Heart left ventricle (tissue), 16 donors: Measurements from ENCODE around the gene RND2. TPM values are rescaled to one million over a fixed set of nuclear protein-coding genes. Genes with fewer than 3 reads are reported as not detected.

Source experiments
- ATAC-seq, 4 donors: fragments of 200-7000 bp; cut with Tn5 transposase; one replicate each; pipeline ENCODE4 v1.9.1; 2020 to 2022; ENCODE audit warnings: moderate library complexity in 4 of 4, mild to moderate bottlenecking in 3 of 4, moderate number of reproducible peaks in 1 of 4
- DNase-seq, 5 donors: peaks; one replicate each; pipeline ENCODE4 v3.0.0-alpha.2; 2020
- H3K27ac ChIP-seq, 12 donors: fragments of 200-600 bp; sonication (generic) in 4 of 12; one replicate each; pipeline versions ENCODE4 v1.5.0 to v1.8.0; 2016 to 2022; ENCODE audit warnings: mild to moderate bottlenecking in 2 of 12
- H3K27me3 ChIP-seq, 9 donors: fragments of 200-600 bp; sonication (generic) in 2 of 9; one replicate each; pipeline versions ENCODE4 v1.5.1 to v1.8.0; 2016 to 2022; ENCODE audit warnings: mild to moderate bottlenecking in 3 of 9
- H3K36me3 ChIP-seq, 9 donors: fragments of 200-600 bp; sonication (generic) in 2 of 9; one replicate each; pipeline versions ENCODE4 v1.5.0 to v1.8.0; 2018 to 2022; ENCODE audit warnings: mild to moderate bottlenecking in 2 of 9
- H3K4me1 ChIP-seq, 12 donors: fragments of 200-600 bp; sonication (generic) in 4 of 12; one replicate each; pipeline versions ENCODE4 v1.5.0 to v1.8.0; 2016 to 2022; ENCODE audit warnings: mild to moderate bottlenecking in 3 of 12
- H3K4me3 ChIP-seq, 12 donors: fragments of 200-600 bp; sonication (generic) in 4 of 12; one replicate each; pipeline versions ENCODE4 v1.5.0 to v1.8.0; 2017 to 2022; ENCODE audit warnings: mild to moderate bottlenecking in 9 of 12, moderate library complexity in 4 of 12
- H3K9me3 ChIP-seq, 12 donors: fragments of 200-600 bp; sonication (generic) in 4 of 12; one replicate each; pipeline versions ENCODE4 v1.5.0 to v1.8.0; 2016 to 2022; ENCODE audit warnings: mild to moderate bottlenecking in 1 of 12
- POLR2A ChIP-seq, 2 donors: fragments of 450-650 bp; IDR thresholded peaks; one replicate each; pipeline ENCODE4 v1.6.1; 2017; ENCODE audit warnings: antibody characterized with exemption in 2 of 2, mild to moderate bottlenecking in 2 of 2, moderate library complexity in 2 of 2
- WGBS, 4 donors: extraction: QIAGEN DNeasy Blood & Tissue Kit in 2 of 4; methylation state at CpG; one replicate each; pipeline versions ENCODE4 v1.1.5 to v1.1.7; 2013 to 2018; 5-methylcytosine and 5-hydroxymethylcytosine counted together
- intact Hi-C, 10 donors: fragments of 100-400 bp; cut with DNase I; formaldehyde crosslinking; loops; one replicate each; pipeline versions ENCODE4 v1.11.1 to v1.14.2; 2022
- polyA plus RNA-seq, 2 donors: library from polyadenylated mRNA; stranded (reverse); fragments of 200-250 nt; gene quantifications; one replicate each; pipeline ENCODE4 v1.2.3, GENCODE V29; 2013
- total RNA-seq, 9 donors: library from RNA; depleted of rRNA in 2 of 9; stranded (reverse); fragments of >200 nt in 2 of 9; fragmentation: NEBNext Ultra II Directional in 3 of 9; extraction: Animal tissue kit (Norgen Biotek cat#: 25700) in 3 of 9; gene quantifications; one replicate each; pipeline versions ENCODE4 v1.1.0 to v1.2.4, GENCODE V29; 2016 to 2023
- TF ChIP-seq, protein P1 (sequence below), 12 donors: fragments of 200-600 bp; sonication (generic) in 4 of 12; IDR thresholded peaks; one replicate each; pipeline versions ENCODE4 v1.5.0 to v1.8.0; 2018 to 2022; ENCODE audit warnings: antibody characterized with exemption in 12 of 12, mild to moderate bottlenecking in 5 of 12
- donor health status: ischemic (EF 13 %, LVEDD 7.1; RV severe dilation, severe dysfunction).
- donor health status: healthy with polysubstance abuse.
- donor health status: DM: no; HTN: yes; CAD: no.
- donor health status: DM: no; HTN: no; CAD: no.
- donor health status: ischemic (EF 25% LVEDD 6.9; RV normal size, moderate dysfunction).
- donor health status: ischemic (EF 25% LVEDD 5.7; RV mildly dilated, moderate dysfunction).
- donor health status: healthy.
- donor health status: DM: yes; HTN: yes; CAD: no.
- donor health status: ischemic (EF 35%, LVEDD 5.7; RV mildly dilated, moderate dysfunction).
- donor health status: nonischemic (EF 11% LVEDD 7.7; RV severe dilation, severe dysfunction).
- donor health status: DM: yes; HTN: yes; CAD: no.
- donor health status: PGD.
- donor health status: ischemic (EF 29% LVEDD 5.4; RV normal size, mild dysfunction).
- donor health status: nonischemic (EF 23%, LVEDD 6.1; RV moderate dilation, normal function).

Gene RND2
- total and polyA plus RNA-seq, 11 donors, result 0.10 to 1.6 (median 0.56) TPM

DNA sequence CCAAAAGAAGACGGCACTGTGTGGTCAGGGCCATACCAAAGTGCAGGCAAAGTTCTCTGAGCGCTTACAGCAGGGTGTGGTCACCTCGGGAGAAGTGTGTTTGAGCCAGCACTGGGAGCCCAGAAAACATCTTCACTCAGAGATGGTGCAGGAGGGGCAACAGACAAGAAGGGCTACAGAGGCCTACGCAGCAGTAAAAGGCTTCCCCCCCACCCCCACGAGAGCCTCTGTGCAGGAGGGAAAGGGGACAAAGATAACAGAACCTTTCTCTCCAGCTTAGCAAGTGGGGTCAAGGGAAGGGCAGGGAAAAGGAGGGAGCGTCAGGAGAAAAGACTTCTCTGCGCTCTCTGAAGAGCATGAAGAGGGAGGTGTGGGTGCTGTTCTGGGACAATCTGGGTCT is 5.6 kb upstream of the RND2 start:
- 28 to 33% (median 30%) methylated on average over 7 of the region's 7 CpGs for WGBS, 4 donors
- Histone ChIP-seq H3K4me3 (peak overlapping the region in 7 of 12 donors; percentile 5 to 94 (median 83)), H3K27me3 (no peaks in the 10 kb centered on the region), H3K36me3 (peaks cover 0 to 43% (median 26%) of the 10 kb centered on the region in 9 donors), H3K27ac (peak overlapping the region; percentile 13 to 95 (median 90)), H3K4me1 (peaks cover 1 to 70% (median 55%) of the 10 kb centered on the region in 12 donors), H3K9me3 (no peaks in the 10 kb centered on the region)
- intact Hi-C loops, result loop anchor here in 2 of 10 donors (5.0 to 10.0 kb wide), 2 partner anchors 135 to 148 kb away; no protein-coding TSS in a partner anchor
- DNase-seq (no peak), ATAC-seq (no peak)
- TF ChIP-seq POLR2A (IDR thresholded peaks at IDR 0.05), result no peak
- TF ChIP-seq, protein P1, sequence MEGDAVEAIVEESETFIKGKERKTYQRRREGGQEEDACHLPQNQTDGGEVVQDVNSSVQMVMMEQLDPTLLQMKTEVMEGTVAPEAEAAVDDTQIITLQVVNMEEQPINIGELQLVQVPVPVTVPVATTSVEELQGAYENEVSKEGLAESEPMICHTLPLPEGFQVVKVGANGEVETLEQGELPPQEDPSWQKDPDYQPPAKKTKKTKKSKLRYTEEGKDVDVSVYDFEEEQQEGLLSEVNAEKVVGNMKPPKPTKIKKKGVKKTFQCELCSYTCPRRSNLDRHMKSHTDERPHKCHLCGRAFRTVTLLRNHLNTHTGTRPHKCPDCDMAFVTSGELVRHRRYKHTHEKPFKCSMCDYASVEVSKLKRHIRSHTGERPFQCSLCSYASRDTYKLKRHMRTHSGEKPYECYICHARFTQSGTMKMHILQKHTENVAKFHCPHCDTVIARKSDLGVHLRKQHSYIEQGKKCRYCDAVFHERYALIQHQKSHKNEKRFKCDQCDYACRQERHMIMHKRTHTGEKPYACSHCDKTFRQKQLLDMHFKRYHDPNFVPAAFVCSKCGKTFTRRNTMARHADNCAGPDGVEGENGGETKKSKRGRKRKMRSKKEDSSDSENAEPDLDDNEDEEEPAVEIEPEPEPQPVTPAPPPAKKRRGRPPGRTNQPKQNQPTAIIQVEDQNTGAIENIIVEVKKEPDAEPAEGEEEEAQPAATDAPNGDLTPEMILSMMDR (IDR thresholded peaks at IDR 0.05), result no peak

DNA sequence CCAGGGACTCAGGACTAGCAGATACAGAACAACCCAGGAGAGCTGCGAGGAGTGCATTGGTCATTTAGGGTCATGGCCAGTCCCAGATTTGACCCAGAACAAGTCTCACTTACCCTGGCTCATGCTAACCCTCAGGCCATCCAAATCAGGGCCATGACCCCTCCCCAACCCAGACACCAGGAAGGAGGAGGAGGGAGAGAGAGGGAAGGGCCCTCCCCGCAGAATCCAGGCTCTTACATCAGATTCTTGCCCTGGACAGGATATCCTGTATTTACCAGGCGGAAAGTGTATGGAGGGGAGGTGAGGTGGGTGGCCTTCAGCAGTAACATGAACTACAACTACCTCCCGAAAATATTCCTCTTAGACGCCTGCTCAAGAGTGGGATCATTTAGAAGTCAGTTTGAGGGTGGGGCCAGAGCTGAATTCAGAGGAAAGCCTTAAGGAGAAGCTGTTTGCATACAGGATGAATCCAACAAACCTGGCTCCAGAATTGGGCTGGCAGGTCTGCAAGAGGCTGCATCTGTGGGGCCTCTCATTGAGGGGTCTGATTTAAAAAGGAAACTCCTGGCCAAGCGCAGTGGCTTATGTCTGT is 4.9 kb upstream of the RND2 start:
- peaks cover 0 to 37% (median 24%) of the 10 kb centered on the region in 9 donors for H3K36me3 ChIP-seq
- DNase-seq (peak in 2 of 5 donors; percentile 38 to 41), ATAC-seq (peak in 1 of 4 donors; percentile 38)
- TF ChIP-seq, protein P1 (IDR thresholded peaks at IDR 0.05), result no peak
- no peak for TF ChIP-seq POLR2A (IDR thresholded peaks at IDR 0.05)
- 50 to 61% (median 56%) methylated on average over 6 of the region's 6 CpGs for WGBS, 4 donors
- peak overlapping the region in 11 of 12 donors; percentile 60 to 95 (median 90) for H3K27ac ChIP-seq
- H3K9me3 ChIP-seq, result no peaks in the 10 kb centered on the region
- no peaks in the 10 kb centered on the region for H3K27me3 ChIP-seq
- H3K4me3 ChIP-seq, result peak overlapping the region in 9 of 12 donors; percentile 71 to 100 (median 90)
- peaks cover 0 to 67% (median 52%) of the 10 kb centered on the region in 12 donors for H3K4me1 ChIP-seq
- intact Hi-C loops, result loop anchor here in 7 of 10 donors (5.0 to 10.0 kb wide), 10 partner anchors 105 to 315 kb away; partner anchors contain the start of genes BRCA1 (in 5 of the 7), NBR1 (in 2 of the 7) and TMEM106A (in 2 of the 7)

DNA sequence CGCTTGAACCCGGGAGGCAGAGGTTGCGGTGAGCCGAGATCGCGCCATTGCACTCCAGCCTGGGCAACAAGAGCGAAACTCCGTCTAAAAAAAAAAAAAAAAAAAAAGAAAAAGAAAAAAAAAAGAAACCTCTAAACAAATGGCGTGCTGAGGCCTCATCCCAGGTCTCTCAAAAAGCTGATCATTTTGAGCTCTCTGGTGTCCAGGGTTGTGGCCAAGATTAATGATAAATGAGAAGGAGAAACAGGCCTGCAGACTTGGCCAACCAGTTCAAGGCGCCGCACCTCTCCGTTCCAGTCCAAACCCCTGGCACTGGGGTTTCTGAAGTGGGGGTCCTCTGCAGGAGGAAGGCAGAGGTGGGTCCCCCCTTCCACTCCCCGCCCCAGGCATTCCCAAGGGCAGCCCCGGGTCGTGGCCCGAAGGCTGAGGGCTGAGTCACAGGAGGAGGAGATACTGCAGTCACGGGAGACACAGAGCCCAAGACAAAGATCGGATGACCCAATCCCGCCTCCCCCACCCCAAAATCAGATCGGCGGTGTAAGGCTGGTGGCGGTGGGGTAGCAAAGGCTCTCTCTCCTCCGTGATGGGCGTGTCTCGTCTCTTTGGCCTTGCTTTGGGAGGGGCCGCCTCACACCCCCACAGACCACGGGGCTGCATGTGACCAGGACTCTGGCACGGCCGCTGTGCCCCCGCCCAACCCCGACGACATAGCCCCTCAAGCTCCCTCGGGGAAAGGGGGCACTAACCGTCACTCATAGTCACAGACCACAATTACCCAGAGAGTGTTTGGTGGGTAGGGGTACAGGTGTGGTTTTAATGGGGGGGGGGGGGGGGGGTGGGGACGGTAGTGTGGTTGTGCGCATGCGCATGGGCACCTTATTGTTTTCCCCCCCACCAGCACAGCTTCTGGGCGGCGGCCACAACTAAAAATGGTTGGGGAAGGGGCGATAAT is 4.0 kb upstream of the RND2 start:
- 13 to 33% (median 22%) methylated on average over 27 to 39 of the region's 40 CpGs for WGBS, 4 donors

More for the DNA sequence above, 4.0 kb upstream of the RND2 start:
- TF ChIP-seq POLR2A (IDR thresholded peaks at IDR 0.05), result peak in 1 of 2 donors; percentile 27
- TF ChIP-seq, protein P1 (IDR thresholded peaks at IDR 0.05), result no peak
- peak; percentile 74 to 82 (median 79) for DNase-seq
- intact Hi-C loops, result loop anchor here in 7 of 10 donors (5.0 to 10.0 kb wide), 10 partner anchors 104 to 314 kb away; partner anchors contain the start of genes BRCA1 (in 5 of the 7), NBR1 (in 2 of the 7) and TMEM106A (in 2 of the 7)
- Histone ChIP-seq H3K9me3 (no peaks in the 10 kb centered on the region), H3K4me3 (peak overlapping the region; percentile 71 to 100 (median 94)), H3K36me3 (peaks cover 0 to 27% (median 20%) of the 10 kb centered on the region in 9 donors), H3K27ac (peak overlapping the region; percentile 79 to 95 (median 90)), H3K4me1 (peaks cover 0 to 58% (median 44%) of the 10 kb centered on the region in 12 donors), H3K27me3 (no peaks in the 10 kb centered on the region)
- ATAC-seq, result peak; percentile 20 to 47 (median 29)
